ENCODE measurements around the gene PTPRU.

DNA sequence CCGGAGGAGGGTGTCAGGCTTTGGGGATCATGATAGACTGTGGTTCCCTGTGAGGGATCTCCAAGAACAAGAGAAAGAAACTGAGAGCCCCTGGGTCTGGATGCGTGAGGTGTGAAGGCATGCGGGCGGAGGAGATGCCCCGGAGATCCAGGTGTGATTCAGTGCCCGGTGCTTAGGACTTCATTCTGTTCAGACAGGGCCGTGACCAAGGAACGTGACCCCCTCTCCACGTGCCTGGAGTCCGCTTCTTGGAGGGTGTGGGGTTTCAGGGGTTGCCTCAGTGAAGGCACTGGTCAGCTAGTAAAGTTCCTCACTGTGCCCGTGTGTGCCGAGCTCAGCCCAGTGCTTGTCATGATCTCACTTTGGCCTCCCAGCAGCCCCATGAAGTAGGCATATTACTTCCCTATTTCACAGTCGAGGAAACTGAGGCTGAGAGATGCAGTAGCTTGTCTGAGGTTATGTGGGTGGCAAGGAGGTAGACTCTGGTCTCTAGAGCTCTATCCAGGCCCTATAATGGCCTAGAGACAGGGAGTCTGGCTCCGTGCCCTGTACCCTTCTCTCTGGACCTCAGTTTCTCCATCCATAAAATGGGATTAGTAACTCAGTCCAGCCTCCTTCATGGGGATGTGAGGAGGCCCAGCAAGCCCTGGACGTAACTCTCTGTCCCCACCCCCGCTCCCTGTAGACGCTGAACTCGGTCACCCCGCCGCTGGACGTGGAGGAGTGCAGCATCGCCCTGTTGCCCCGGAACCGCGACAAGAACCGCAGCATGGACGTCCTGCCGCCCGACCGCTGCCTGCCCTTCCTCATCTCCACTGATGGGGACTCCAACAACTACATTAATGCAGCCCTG lies 81.0 kb downstream of the PTPRU start:
- TF ChIP-seq, protein P1, sequence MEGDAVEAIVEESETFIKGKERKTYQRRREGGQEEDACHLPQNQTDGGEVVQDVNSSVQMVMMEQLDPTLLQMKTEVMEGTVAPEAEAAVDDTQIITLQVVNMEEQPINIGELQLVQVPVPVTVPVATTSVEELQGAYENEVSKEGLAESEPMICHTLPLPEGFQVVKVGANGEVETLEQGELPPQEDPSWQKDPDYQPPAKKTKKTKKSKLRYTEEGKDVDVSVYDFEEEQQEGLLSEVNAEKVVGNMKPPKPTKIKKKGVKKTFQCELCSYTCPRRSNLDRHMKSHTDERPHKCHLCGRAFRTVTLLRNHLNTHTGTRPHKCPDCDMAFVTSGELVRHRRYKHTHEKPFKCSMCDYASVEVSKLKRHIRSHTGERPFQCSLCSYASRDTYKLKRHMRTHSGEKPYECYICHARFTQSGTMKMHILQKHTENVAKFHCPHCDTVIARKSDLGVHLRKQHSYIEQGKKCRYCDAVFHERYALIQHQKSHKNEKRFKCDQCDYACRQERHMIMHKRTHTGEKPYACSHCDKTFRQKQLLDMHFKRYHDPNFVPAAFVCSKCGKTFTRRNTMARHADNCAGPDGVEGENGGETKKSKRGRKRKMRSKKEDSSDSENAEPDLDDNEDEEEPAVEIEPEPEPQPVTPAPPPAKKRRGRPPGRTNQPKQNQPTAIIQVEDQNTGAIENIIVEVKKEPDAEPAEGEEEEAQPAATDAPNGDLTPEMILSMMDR (IDR thresholded peaks at IDR 0.05), result no peak
- no peak for TF ChIP-seq EP300 (IDR thresholded peaks at IDR 0.05)
- TF ChIP-seq POLR2AphosphoS5 (IDR thresholded peaks at IDR 0.05), result no peak
- TF ChIP-seq POLR2A (IDR thresholded peaks at IDR 0.05), result no peak

All from suprapubic skin (tissue), 4 donors.